ENCODE measurements around the gene TLE1. TPM values are rescaled to one million over a fixed set of nuclear protein-coding genes. Genes with fewer than 3 reads are reported as not detected.
A peak's percentile ranks its signal among the peaks of the same experiment; 100 is the strongest.
"Not testable (repeated sequence)": the region's sequence is repeated elsewhere in the genome, so short reads cannot be mapped to it uniquely, and the experiment has no call there.

The TLE1 gene
- total RNA-seq, 1 donor from 2014 or later = 32.2 TPM

DNA sequence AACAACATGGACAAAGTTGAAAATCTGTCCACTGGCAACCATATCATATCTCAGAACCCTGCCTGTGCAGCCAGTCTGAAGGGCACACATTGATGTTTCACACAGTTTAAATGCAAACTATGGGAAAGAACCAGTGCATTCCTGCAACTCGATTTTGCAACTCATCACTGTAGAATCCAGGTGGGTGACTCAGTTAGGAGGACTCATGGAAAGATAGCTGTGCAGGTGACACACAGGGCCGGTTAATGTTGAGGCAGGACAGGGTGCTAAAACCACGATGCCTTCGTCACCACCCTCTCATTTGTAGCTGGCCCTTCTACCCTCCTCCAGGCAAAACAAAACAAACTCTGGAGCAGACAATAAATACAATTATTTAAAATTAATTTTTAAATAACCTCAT, 62.8 kb downstream of the TLE1 start:
- FAIRE-seq (no peak), DNase-seq (ENCODE audit: low spot score in 2 of 2) (no peak)

DNA sequence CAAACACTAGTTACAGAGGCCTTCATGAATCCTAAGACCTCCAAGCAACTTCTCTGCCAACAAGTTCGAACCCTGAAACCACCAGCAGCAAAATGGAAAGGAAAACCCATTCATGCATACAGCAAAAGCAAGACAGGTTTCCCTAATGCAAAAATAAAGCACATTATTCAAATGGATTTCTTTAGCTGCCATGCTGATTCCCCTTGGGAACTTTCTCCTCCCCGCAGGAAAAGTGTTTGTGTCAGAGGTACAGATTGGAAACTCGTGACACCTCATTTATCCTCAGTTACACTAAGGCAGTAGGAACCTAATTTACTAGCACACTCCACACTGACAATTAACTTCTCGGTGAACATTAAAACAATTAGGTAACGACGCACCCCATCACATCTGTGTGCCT, 63.4 kb downstream of the TLE1 start:
- DNase-seq (ENCODE audit: low spot score in 2 of 2) (no peak), FAIRE-seq (no peak)

GRCh38 chr9:81623778-81624177, 65.6 kb downstream of the TLE1 start:
- FAIRE-seq = no peak

DNA sequence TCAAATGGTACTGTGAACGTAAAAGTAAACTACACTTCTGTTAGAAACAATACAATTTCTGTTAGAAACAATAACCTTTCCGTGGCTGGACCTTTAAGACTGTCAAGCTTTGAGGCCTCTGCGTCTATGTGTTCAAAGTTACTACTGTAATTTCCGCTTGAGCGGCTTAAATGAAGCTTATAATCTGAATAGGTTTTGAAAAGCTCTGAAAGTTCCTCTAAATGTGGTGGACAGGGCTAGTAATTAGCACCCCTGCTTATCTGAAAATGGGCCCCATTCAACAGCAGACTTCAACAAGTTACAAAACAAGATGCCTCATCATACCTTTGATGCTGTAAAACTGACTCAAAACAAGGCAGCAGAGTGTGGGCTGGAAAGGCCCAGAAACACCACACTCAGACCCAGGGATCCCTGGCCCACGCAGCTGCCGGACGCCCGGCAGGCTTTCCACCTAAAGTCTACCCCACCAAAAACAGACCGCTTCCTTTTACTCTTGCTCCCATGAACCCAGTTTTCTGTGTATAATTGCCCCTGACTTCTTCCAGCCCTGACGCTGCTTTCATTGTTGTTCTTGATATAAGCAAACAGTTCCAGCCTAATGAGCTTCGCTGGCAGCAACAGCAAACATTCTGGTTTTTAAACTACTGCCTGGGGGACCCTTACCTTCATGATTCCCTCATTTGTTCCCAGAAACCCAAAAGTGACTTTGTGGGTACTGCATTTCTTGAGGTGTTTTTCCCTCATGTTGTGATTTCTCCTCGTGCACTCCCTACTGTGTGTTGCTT, 66.7 kb downstream of the TLE1 start:
- FAIRE-seq = no peak
- no peak for DNase-seq (ENCODE audit: low spot score in 2 of 2)

More at GRCh38 chr9:81623778-81624177, 65.6 kb downstream of the TLE1 start:
- no peak for DNase-seq (ENCODE audit: low spot score in 2 of 2)

GRCh38 chr9:81621785-81622259, 67.5 kb downstream of the TLE1 start:
- FAIRE-seq = no peak

DNA sequence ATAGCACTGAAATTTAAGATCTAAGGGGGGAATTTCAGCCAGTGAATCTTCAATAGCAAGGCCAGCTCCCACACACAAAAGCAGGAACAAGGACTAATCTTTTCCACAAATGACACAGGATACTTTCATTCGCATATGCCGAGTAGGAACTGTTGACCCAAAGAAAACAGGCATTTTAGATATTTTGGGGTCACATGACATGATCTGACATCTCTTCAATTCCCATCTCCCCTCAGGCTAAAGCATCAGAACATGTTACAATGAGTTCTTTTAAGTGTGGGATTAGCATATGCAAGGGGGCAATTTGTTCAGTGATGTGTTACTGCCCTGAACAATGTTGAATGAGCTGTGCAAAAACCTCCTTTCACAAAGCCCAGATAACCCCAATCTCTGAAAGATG, 68.2 kb downstream of the TLE1 start:
- FAIRE-seq (no peak), DNase-seq (ENCODE audit: low spot score in 2 of 2) (no peak)

More at GRCh38 chr9:81621785-81622259, 67.5 kb downstream of the TLE1 start:
- no peak for DNase-seq (ENCODE audit: low spot score in 2 of 2)

GRCh38 chr9:81620002-81620390, 69.4 kb downstream of the TLE1 start:
- no peak for FAIRE-seq
- DNase-seq (ENCODE audit: low spot score in 2 of 2) = no peak

DNA sequence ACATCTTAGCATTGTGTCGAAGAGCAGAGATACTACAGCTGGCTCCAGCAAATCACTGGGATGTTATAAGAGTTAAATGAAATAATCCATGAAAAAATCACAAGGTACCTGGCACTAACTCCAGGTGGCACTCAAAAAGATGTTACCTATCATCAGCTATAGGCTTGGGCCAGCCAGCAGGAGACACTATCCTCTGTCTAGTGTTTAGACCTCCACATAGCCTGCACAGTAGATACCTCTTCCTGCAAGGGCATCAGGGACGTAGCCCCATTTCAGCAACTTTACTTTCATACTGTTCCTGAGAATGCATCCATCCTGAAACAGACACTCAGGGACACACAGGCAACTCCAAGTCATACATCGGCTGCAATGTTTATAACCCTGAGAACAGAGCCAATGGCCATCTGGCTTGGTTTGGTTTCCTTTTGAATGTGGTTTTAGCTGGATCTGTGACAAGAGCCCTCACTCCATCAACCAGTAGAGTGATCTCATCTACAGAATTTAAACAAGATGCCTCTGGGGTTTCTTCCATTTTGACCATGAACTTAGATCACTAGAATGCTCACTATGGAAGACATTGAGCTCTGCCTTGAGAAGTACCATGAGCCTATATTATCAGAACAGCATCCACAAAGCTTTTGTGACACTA, 69.9 kb downstream of the TLE1 start:
- FAIRE-seq (no peak), DNase-seq (ENCODE audit: low spot score in 2 of 2) (no peak)

DNA sequence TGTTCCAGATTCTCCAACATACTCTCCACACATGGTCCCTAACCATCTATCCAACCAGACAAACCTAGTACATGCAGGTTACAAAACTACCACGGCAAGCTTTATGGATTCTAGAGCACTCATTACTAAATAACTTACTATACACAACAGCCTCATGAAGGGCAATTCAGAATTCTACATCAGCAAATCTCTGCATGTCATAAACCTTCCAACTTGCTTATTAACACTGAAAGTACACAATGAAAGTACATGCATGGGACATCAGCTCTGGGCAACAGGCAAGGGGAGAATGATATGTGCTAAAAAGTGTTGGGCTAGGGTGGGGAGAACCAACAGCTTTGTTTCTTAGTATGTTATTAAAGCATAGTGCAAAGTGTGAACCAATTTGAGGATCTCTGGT, 70.4 kb downstream of the TLE1 start:
- no peak for FAIRE-seq
- DNase-seq (ENCODE audit: low spot score in 2 of 2) = no peak

DNA sequence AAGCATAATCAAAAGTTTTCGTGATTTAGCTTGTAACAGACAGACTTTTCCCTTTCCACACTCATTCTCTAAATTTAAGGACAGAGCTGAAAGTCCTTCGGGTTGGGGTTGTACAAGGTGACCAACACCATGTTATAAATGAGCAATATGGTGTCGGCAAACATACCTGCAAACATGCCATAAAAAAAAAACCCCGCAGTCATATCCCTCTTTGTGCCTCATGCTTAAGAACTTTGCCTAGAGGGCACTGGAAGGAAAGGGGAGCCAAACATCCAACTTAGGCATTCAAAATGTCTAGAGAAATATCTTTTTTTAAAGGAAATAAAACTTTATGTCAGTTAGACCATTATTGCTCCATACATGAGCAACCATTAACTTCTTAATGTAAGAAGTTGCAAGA, 73.2 kb downstream of the TLE1 start:
- no peak for FAIRE-seq
- DNase-seq (ENCODE audit: low spot score in 2 of 2) = no peak

DNA sequence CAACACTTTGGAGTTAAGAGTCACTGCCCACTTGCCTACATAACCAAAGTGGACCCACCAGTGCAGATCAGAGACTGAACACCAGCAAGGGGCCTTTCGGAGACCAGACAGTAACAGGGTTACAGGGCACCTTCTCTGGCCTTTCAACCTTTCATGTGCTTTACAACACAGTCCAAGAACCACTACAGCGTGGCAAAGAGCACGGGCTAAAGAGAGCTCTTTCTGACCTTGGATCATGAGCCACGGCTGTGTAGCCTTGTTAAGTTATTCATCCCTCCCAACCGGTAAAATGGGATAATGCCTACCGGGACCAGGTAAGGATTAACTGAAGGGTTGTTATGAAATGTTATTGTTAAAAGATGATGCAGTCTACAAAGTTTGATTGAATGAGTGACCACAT, 75.0 kb downstream of the TLE1 start:
- DNase-seq (ENCODE audit: low spot score in 2 of 2) = no peak
- no peak for FAIRE-seq

DNA sequence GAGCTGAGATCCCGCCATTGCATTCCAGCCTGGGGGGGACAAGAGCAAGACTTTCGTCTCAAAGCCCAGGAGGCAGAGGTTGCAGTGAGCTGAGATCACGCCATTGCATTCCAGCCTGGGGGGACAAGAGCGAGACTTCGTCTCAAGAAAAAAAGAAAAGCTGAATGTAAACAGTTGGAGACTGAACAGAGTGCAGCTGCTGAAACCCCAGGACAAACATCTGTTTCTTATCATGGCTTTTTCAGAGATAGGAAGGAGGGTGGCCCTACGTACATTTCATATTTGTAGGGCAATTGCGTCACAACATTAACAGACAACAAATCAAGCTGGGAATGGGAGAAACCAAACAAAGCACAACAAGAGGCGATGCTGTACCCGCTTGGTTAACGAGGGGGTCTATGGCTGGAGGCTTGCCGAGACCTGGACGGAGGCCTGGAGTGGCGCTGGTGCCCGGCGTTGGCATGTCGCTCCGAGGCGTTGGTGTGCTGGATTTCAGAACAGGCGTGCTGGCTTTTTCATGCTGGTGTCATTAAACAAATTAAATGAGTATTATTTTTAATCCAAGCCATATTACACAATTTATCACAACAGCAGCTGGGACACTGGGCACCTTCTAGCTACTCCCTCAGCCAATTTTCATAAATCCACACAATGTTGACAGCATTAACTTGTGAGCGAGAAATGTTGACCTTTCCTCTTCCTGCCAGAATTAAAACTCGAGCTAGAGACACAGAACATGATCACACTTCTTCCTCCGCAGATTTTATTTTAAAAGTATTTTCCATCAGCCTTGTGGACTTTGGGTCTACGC, 76.1 kb downstream of the TLE1 start:
- FAIRE-seq = no peak
- peak; percentile 29 to 43 for DNase-seq (ENCODE audit: low spot score in 2 of 2)

- DNase-seq (ENCODE audit: low spot score in 2 of 2) (no peak), FAIRE-seq (no peak)
Measured at GRCh38 chr9:81611664-81612063, 77.7 kb downstream of the TLE1 start.

DNA sequence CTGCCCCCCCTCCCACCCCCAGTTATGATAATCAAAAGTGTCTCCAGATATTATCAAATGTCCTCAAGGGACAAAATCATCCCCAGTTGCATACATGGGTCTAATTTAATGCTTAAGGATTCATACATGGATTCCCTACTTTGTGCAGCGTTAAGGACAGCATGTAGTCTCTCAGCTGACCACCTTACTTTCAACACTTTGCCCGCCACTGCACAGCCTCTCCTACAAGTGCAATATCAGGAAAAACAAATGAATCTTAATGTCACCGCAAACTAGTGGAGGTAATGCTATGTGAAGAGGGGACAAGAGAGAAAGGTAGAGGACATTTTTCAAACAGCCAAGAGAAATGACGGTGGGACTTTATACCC, 78.6 kb downstream of the TLE1 start:
- no peak for FAIRE-seq
- DNase-seq (ENCODE audit: low spot score in 2 of 2) = no peak

- FAIRE-seq = no peak
- peak in 1 of 2 donors; percentile 28 for DNase-seq (ENCODE audit: low spot score in 2 of 2)
Measured at GRCh38 chr9:81609782-81610739, 79.3 kb downstream of the TLE1 start.

- FAIRE-seq (no peak), DNase-seq (ENCODE audit: low spot score in 2 of 2) (no peak)
Measured at GRCh38 chr9:81608289-81608657, 81.1 kb downstream of the TLE1 start.

DNA sequence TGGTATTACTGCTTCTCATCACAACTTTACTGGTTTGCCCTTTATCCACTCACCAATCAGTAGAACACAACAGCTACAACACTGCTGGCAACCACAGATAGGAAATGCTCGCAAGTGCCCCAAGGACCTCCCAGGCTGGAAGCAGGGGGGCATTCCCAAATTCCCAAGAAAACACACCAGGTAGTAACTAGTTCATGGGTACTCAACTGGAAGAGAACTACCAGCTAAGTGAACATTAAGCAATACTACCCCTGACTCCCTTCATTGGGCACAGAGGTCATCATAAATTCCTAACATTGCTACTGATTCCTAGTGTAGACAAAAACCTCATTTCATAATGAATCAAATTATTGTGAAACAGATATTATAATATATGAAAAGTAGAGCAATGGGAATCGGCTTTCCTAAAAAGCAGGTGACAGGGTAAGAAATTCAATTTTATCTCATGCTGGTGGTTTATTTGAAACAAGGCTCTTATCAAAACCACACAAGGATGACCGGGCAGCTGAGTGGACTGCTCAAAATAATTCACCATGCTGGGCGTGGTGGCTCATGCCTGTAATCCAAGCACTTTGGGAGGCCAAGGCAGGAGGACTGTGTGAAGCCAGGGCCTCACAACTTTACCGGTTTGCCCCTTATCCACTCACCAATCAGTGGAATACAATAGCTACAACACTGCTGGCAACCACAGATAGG, 81.6 kb downstream of the TLE1 start:
- no peak for DNase-seq (ENCODE audit: low spot score in 2 of 2)
- FAIRE-seq = no peak

GRCh38 chr9:81606261-81606660, 83.1 kb downstream of the TLE1 start:
- not testable (repeated sequence) for DNase-seq (ENCODE audit: low spot score in 2 of 2); FAIRE-seq

DNA sequence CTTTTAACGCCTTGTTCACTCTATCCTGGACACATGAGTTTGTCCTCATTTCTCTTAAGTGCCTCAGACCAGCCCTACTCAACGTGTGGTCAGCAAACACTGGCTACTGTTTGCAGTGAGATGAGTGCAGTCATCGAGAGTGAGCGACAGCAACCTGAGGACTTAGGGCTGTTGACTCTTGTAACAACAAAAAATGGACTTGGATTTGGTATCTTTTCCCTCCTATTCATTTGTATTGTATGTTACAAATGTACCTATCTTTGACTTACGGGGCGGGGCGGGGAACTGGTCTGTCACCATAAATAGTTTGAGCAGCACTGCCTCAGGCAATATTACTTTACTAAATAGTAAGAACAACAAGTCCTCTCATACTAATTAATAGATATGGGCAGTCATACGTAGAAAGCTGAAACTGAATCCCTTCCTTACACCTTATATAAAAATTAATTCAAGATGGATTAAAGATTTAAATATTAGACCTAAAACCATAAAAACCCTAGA, 84.1 kb downstream of the TLE1 start:
- no peak for FAIRE-seq
- no peak for DNase-seq (ENCODE audit: low spot score in 2 of 2)

All from frontal cortex (tissue), 4 donors.